ENCODE data around the gene TEAD4. TPM values are rescaled to one million over a fixed set of nuclear protein-coding genes. Genes with fewer than 3 reads are reported as not detected.
A peak's percentile ranks its signal among the peaks of the same experiment; 100 is the strongest.

TEAD4 gene
- total and polyA plus RNA-seq, 4 donors: 0.79 to 3.8 (median 2.8) TPM

- no peak overlapping the region for H3K9ac ChIP-seq (ENCODE audit: low read depth in 1 of 2, low read length in 2 of 2)
- peak overlapping the region; percentile 85 to 97 for H3K27ac ChIP-seq (ENCODE audit: low read depth in 1 of 2, low read length in 2 of 2)
- no peaks in the 10 kb centered on the region for H3K36me3 ChIP-seq (ENCODE audit: control insufficient read depth in 4 of 4, insufficient read depth in 3 of 4, low read depth in 1 of 4, low read length in 3 of 4)
- 56% methylated on average over 6 of the region's 6 CpGs for WGBS
- no peak for DNase-seq (ENCODE audit: low spot score)
- peaks cover 15 to 81% (median 63%) of the 10 kb centered on the region in 4 donors for H3K4me1 ChIP-seq (ENCODE audit: control insufficient read depth in 4 of 4, insufficient read depth in 4 of 4, low read length in 3 of 4)
- TF ChIP-seq YY1 (IDR thresholded peaks at IDR 0.05) (peak; percentile 24), JUND (IDR thresholded peaks at IDR 0.05) (no peak), NR2F2 (IDR thresholded peaks at IDR 0.05) (no peak), MAX (IDR thresholded peaks at IDR 0.05) (no peak), FOXA1 (IDR thresholded peaks at IDR 0.05) (no peak), SP1 (IDR thresholded peaks at IDR 0.05) (peak; percentile 19), CTCF (IDR thresholded peaks at IDR 0.05; ENCODE audit: low read depth, low read length, missing input control) (no peak), EGR1 (IDR thresholded peaks at IDR 0.05; ENCODE audit: low read depth in 2 of 2) (no peak), FOXA2 (IDR thresholded peaks at IDR 0.05) (no peak), ATF3 (IDR thresholded peaks at IDR 0.05) (no peak), TAF1 (conservative IDR thresholded peaks at IDR 0.05) (no peak), REST (IDR thresholded peaks at IDR 0.05) (no peak), RXRA (IDR thresholded peaks at IDR 0.05) (peak; percentile 31 to 46), HNF4G (IDR thresholded peaks at IDR 0.05) (no peak), HNF4A (conservative IDR thresholded peaks at IDR 0.05) (peak; percentile 19 to 51), GABPA (IDR thresholded peaks at IDR 0.05 in 1 of 2, conservative IDR thresholded peaks at IDR 0.05 in 1 of 2) (no peak), RAD21 (IDR thresholded peaks at IDR 0.05) (no peak)
- TF ChIP-seq, protein P1, sequence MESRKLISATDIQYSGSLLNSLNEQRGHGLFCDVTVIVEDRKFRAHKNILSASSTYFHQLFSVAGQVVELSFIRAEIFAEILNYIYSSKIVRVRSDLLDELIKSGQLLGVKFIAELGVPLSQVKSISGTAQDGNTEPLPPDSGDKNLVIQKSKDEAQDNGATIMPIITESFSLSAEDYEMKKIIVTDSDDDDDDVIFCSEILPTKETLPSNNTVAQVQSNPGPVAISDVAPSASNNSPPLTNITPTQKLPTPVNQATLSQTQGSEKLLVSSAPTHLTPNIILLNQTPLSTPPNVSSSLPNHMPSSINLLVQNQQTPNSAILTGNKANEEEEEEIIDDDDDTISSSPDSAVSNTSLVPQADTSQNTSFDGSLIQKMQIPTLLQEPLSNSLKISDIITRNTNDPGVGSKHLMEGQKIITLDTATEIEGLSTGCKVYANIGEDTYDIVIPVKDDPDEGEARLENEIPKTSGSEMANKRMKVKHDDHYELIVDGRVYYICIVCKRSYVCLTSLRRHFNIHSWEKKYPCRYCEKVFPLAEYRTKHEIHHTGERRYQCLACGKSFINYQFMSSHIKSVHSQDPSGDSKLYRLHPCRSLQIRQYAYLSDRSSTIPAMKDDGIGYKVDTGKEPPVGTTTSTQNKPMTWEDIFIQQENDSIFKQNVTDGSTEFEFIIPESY (IDR thresholded peaks at IDR 0.05): no peak
- no peaks in the 10 kb centered on the region for H3K9me3 ChIP-seq (ENCODE audit: control insufficient read depth in 4 of 4, low read length in 3 of 4)
- H3K27me3 ChIP-seq (ENCODE audit: control insufficient read depth in 4 of 4, insufficient read depth in 4 of 4, low read length in 3 of 4): no peaks in the 10 kb centered on the region
- H3K4me3 ChIP-seq (ENCODE audit: low read depth in 1 of 3, low read length in 3 of 3): no peak overlapping the region
These were observed 124.2 kb downstream of the TEAD4 start for GRCh38 chr12:3083241-3083920.

Data from liver (tissue), 9 donors.